Measurements from ENCODE around the gene PI16.

PI16 gene

DNA sequence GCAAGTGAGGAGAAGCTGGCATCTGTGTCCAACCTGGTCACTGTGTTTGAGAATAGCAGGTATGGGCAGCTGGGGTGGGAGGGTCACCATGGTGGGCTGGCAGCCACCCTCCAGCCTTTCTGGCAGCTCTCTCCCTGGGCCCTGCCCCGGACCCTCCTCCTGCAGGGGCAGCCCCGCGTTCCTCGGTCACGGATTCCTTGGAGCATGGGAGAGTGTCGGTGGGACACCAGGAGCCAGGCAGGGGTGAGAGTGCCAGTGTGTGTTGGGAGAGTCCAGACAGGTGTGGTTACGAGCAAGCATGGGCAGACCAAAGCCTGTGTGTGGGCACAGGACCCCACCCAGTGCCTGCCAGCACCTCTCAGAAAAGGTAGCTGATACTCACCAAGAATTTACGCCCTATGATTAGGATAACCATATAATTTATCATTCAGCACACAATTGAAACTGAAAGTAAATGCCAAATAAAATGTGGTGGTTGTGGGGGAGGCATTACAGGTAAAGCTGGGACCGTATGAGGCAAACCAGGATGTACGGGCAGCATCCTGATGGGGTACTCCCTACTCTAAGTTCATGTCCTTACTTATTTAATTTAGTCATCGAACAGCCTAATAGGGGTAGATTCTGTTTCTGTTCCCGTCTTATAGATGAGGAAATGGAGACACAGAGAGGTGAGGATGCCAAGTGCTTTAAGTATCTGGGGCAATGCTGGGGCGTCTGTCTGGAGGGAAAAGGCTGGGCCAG lies 51.5 kb downstream of the PI16 start:
- no peak for DNase-seq

DNA sequence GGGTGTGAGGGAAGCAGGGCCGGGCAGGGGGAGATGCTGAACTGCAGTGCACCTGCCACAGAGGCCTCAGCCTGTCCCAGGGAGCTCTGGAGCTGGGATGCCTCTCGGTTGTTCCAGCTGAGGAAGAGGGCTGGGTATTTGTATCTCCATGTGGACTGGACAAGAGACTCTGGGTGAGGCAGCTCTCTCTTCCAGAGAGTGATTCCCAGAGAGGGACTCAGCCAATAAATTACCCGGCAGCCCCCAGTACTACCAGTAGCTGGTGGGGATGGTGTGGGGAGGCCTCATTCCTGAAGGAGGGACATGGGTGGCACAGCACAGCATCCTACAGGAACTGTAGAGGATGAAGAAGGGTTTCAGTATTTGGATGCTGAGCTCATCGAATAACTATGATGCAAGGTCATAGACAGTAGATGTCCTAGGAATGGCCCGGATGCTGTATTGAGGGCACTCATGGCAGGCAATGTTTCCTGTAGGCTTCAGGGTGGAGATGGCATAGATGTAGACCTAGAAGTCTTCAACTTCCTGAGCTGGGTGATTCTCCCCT lies 52.3 kb downstream of the PI16 start:
- no peak for DNase-seq

GRCh38 chr6:37007340-37008043 lies 53.0 kb downstream of the PI16 start:
- DNase-seq, result no peak

DNA sequence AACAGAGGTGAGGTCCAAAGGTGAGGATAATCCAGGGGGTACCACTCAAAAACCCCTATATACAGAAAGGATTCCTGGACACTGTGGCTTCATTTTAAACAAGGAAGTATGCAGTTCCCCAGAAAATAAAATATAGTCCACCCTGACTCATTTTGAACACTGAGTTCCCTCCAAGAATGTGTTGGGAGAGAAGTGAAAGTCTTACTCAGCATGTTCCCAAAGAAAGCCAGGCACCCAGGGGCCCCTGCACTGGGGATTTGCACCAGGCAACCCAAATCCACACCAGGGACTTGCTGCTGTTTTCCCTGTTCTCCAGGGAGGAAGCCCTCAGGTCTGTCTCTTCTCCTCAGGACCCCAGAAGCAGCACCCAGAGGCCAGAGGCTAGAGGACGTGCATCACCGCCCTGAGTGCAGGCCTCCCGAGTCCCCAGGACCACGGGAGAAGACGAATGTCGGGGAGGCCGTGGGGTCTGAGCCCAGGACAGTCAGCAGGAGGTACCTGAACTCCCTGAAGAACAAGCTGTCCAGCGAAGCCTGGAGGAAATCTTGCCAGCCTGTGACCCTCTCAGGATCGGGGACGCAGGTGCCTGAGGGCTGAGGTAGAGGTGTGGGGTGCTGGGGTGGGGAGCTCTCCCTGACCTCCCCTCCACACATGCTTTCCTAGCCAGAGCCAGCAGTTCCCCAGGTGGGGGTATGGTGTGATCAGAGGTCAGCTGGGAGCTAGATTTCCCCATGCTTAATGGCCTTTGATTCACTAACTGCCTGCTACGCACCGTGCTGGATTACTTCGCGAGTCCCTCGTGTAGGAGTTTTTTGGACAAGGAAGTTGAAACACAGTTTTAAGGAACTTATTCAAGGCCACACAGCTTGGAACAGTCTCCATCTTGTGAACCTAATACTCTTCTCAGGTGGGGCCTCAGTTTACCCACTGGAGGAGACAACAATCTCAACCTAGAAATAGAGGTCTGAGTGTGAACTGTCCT lies 54.2 kb downstream of the PI16 start:
- DNase-seq, result no peak

- DNase-seq, result no peak
These were observed 55.9 kb downstream of the PI16 start for GRCh38 chr6:37010402-37010892.

DNA sequence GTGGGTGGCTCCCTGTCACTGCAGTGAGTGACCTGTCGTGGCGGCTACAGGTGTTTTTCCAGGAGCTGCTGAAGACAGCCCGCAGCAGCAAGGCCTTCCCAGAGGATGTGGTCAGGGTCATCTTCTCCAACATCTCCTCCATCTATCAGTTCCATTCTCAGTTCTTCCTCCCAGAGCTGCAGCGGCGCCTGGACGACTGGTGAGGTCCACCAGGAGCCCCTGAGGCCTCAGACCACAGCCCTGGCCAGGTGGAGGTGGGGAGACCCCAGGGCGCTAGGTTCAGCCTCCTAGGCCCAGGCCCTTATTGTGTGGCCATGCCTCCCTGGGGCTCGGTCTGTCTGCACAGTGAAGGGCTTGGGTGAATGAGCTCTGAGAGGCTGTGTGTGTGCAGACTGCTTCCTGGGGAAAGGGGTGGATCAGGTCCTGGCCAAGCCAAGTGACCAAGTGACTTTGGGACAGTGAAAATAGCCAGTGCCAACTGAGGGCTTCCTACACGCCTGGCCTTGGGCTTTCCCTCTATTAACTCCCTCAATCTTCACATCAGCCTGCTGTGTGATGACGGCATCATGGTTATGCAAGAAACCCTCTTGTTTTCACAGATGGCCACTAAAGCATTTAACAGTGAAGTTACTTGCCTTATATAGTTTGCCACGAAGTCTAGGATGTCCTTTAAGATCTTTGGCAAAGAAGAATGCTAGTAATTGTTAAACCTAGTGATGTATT lies 57.3 kb downstream of the PI16 start:
- DNase-seq, result no peak

- no peak for DNase-seq
These were observed 59.3 kb downstream of the PI16 start for GRCh38 chr6:37013516-37014491.
